Measurements from ENCODE around the gene LAD1. TPM values are rescaled to one million over a fixed set of nuclear protein-coding genes. Genes with fewer than 3 reads are reported as not detected.

LAD1 gene
- total RNA-seq, 1 experiment from 2014 or later = 30.1 TPM

- Histone ChIP-seq H3K14ac (ENCODE audit: insufficient read depth, low read length) (no peak overlapping the region), H3K79me2 (ENCODE audit: insufficient read depth, low read length) (no peaks in the 10 kb centered on the region), H2BK5ac (ENCODE audit: insufficient read length, low read length) (no peak overlapping the region), H2BK15ac (ENCODE audit: low read depth, low read length) (no peak overlapping the region), H3K79me1 (ENCODE audit: insufficient read depth, low read depth, low read length, poor library complexity, severe bottlenecking) (no peaks in the 10 kb centered on the region), H2AK5ac (ENCODE audit: insufficient read length, low read length) (no peak overlapping the region), H3K23ac (ENCODE audit: insufficient read length, low read depth, low read length) (no peak overlapping the region), H3K56ac (ENCODE audit: insufficient read length, low read depth, low read length) (no peak overlapping the region), H3T11ph (ENCODE audit: low read length) (no peak overlapping the region), H3K18ac (ENCODE audit: insufficient read length, low read depth, low read length) (no peak overlapping the region), H4K91ac (ENCODE audit: insufficient read length, low read depth, low read length) (no peak overlapping the region), H3K27ac (ENCODE audit: insufficient read length, low read depth, low read length) (no peak overlapping the region), H3K4ac (ENCODE audit: low read depth, low read length) (no peak overlapping the region), H2BK120ac (ENCODE audit: low read depth, low read length, poor library complexity, severe bottlenecking) (no peak overlapping the region), H4K8ac (replicated peaks; ENCODE audit: insufficient read length, low read depth, low read length) (no peak overlapping the region), H3K4me2 (ENCODE audit: insufficient read depth, insufficient read length, low read length) (no peak overlapping the region), H2BK20ac (ENCODE audit: low read depth, low read length, poor library complexity, severe bottlenecking) (no peak overlapping the region), H3K23me2 (ENCODE audit: insufficient read length, low read depth, low read length, poor library complexity, severe bottlenecking) (no peaks in the 10 kb centered on the region), H2BK12ac (ENCODE audit: insufficient read length, low read depth, low read length) (no peak overlapping the region), H3K4me1 (ENCODE audit: insufficient read depth, low read length) (no peaks in the 10 kb centered on the region), H3K9me3 (ENCODE audit: control insufficient read depth, low read depth, low read length) (no peaks in the 10 kb centered on the region), H4K5ac (ENCODE audit: insufficient read length, low read depth, low read length) (no peak overlapping the region), H2AFZ (ENCODE audit: low read length) (no peak overlapping the region), H3K9ac (ENCODE audit: extremely low read depth, insufficient read length, low read length) (no peak overlapping the region), H3K27me3 (ENCODE audit: insufficient read depth, low read length) (no peaks in the 10 kb centered on the region), H4K20me1 (ENCODE audit: control insufficient read depth, insufficient read depth, insufficient read length) (no peaks in the 10 kb centered on the region)
- DNase-seq = no peak
- Mint-ChIP-seq H3K4me3 (no peak overlapping the region), H3K27me3 (ENCODE audit: low read depth) (no peaks in the 10 kb centered on the region; the same call in none of the 2 replicates), H3K36me3 (ENCODE audit: insufficient read depth in 1 of 3, low read depth in 3 of 3) (no peaks in the 10 kb centered on the region), H3K9me3 (no peaks in the 10 kb centered on the region), H3K27ac (no peak overlapping the region), H3K4me1 (peaks cover 6 to 21% of the 10 kb centered on the region in 2 experiments)
- WGBS (ENCODE audit: extremely low coverage, insufficient read length, low lambda C conversion rate) = no CpG with 5 or more reads among the region's 4 CpGs
- no peak for TF ChIP-seq CTCF (conservative IDR thresholded peaks at IDR 0.05)
Observed at GRCh38 chr1:201354901-201355295, 44.2 kb downstream of the LAD1 start.
